HG03064 (cell line): ENCODE data around the gene PIK3CG.
"Not testable (repeated sequence)": the region's sequence is repeated elsewhere in the genome, so short reads cannot be mapped to it uniquely, and the experiment has no call there.

Experiments
- ATAC-seq: cut with Tn5 transposase; IDR thresholded peaks from one replicate; pipeline ENCODE4 v1.9.1; 2021; ENCODE audit warnings: low read depth; ENCODE audit not compliant: unreplicated experiment

Gene PIK3CG

GRCh38 chr7:106865130-106866041 lies at the start of gene PIK3CG:
Gene PIK3CG, plus strand, starts transcription at chr7:106865282. Its CDS starts 2,280 bp downstream, at chr7:106867562.
- ATAC-seq, result peak; percentile 67

- no peak for ATAC-seq
Observed at GRCh38 chr7:106817098-106817497, 48.0 kb upstream of the PIK3CG start.

GRCh38 chr7:106818736-106819135 lies 46.3 kb upstream of the PIK3CG start:
- ATAC-seq, result no peak

GRCh38 chr7:106819546-106819945 lies 45.5 kb upstream of the PIK3CG start:
- no peak for ATAC-seq

- no peak for ATAC-seq
Observed at GRCh38 chr7:106820321-106821217, 44.5 kb upstream of the PIK3CG start.

- no peak for ATAC-seq
Observed at GRCh38 chr7:106823631-106824030, 41.5 kb upstream of the PIK3CG start.

GRCh38 chr7:106824458-106824857 lies 40.6 kb upstream of the PIK3CG start:
- no peak for ATAC-seq

- ATAC-seq, result no peak
Observed at GRCh38 chr7:106827626-106828025, 37.5 kb upstream of the PIK3CG start.

GRCh38 chr7:106829496-106829895 lies 35.6 kb upstream of the PIK3CG start:
- no peak for ATAC-seq

GRCh38 chr7:106830896-106831295 lies 34.2 kb upstream of the PIK3CG start:
- ATAC-seq, result not testable (repeated sequence)

- ATAC-seq, result no peak
Observed at GRCh38 chr7:106836816-106837215, 28.3 kb upstream of the PIK3CG start.

- no peak for ATAC-seq
Observed at GRCh38 chr7:106839511-106839910, 25.6 kb upstream of the PIK3CG start.

GRCh38 chr7:106840342-106840741 lies 24.7 kb upstream of the PIK3CG start:
- no peak for ATAC-seq

GRCh38 chr7:106841896-106842390 lies 23.1 kb upstream of the PIK3CG start:
- ATAC-seq, result no peak

- no peak for ATAC-seq
Observed at GRCh38 chr7:106844279-106844997, 20.6 kb upstream of the PIK3CG start.

GRCh38 chr7:106848049-106848448 lies 17.0 kb upstream of the PIK3CG start:
- no peak for ATAC-seq

- ATAC-seq, result no peak
Observed at GRCh38 chr7:106848851-106849442, 16.1 kb upstream of the PIK3CG start.

- not testable (repeated sequence) for ATAC-seq
Observed at GRCh38 chr7:106851632-106852031, 13.4 kb upstream of the PIK3CG start.

- ATAC-seq, result no peak
Observed at GRCh38 chr7:106853250-106853908, 11.7 kb upstream of the PIK3CG start.
